Activated T-cell treated with anti-CD3 and anti-CD28 coated beads, Interleukin-2, amount 50 U/mL, for 24 hours (primary cell): ENCODE data around the gene GMEB2.
"Not testable (repeated sequence)": the region's sequence is repeated elsewhere in the genome, so short reads cannot be mapped to it uniquely, and the experiment has no call there.

ENCODE experiments used
- DNase-seq: peaks from one replicate; pipeline ENCODE4 v3.0.0-alpha.2; 2020
- H3K27ac Mint-ChIP-seq: 2 replicates; pipeline ENCODE4 v1.8.0; 2020; ENCODE audit warnings: mild to moderate bottlenecking, mixed read lengths
- H3K27me3 Mint-ChIP-seq: 2 replicates; pipeline ENCODE4 v1.8.0; 2020; ENCODE audit warnings: mixed read lengths
- H3K36me3 Mint-ChIP-seq: 2 replicates; pipeline ENCODE4 v1.8.0; 2020; ENCODE audit warnings: low read depth, mixed read lengths
- H3K4me1 Mint-ChIP-seq: 2 replicates; pipeline ENCODE4 v1.8.0; 2020; ENCODE audit warnings: low read depth, mixed read lengths
- H3K4me3 Mint-ChIP-seq: 2 replicates; pipeline ENCODE4 v1.8.0; 2020; ENCODE audit warnings: mild to moderate bottlenecking, moderate library complexity, mixed read lengths
- H3K9me3 Mint-ChIP-seq: 2 replicates; pipeline ENCODE4 v1.8.0; 2020; ENCODE audit warnings: mixed read lengths

GMEB2 gene

DNA sequence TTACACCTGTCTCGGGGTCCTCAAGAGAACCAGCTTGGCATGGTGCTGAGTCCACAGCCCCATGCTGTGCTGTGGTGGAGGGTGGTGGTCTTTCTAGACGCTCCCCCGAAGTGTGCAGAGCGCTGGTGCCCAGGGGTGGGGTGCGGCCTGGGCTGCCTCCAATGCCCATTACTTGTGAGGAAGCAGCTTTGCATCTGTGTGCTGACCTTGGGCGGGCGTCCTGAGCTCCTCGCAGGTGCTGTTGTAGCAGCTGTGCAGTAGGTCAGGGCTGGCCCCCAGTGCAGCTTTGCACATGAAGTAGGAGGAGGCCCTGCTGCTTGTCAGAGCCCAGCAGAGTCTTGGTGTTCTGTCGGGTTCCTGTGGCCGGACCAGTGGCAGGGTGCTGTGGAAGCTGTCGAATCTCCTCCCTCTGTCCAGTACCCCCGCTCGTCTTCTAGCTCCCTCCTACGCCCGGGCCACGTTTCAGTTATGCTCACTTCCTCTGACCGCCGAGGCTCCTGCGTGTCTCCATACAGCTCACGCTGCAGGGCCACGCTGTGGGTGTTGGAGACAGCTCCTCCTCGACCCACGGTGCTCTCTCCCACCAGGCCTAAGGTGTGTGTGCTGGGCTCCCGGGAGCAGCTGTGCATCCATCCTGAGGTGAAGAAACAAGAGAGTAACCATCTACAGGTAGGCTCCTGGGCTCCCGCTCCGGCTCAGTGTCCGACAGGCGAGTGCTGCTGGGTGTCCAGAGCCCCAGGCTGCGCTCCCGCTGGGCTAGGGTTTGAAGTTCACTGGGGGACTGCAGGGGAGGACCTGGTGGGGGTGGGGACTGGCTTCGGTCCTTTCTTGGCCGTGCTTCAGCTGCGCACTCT is 35.3 kb upstream of the GMEB2 start:
- no peak overlapping the region for H3K4me3 Mint-ChIP-seq
- no peaks in the 10 kb centered on the region for H3K27me3 Mint-ChIP-seq
- H3K27ac Mint-ChIP-seq, result no peak overlapping the region
- H3K4me1 Mint-ChIP-seq, result peaks cover 27% of the 10 kb centered on the region
- H3K9me3 Mint-ChIP-seq, result no peaks in the 10 kb centered on the region
- H3K36me3 Mint-ChIP-seq, result peaks cover 85% of the 10 kb centered on the region
- DNase-seq, result no peak

DNA sequence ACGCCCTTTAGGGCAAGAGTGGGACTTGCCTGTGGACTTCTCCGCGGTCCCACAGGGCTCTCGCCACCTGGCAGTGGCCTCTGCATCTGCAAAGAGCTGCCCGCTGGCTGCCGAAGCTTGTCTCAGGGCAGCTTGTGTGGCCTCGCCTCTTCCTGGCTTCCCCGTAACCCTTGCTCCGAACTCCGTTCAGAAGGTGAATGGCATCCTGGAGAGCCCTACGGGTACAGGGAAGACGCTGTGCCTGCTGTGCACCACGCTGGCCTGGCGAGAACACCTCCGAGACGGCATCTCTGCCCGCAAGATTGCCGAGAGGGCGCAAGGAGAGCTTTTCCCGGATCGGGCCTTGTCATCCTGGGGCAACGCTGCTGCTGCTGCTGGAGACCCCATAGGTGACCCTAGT is 34.2 kb upstream of the GMEB2 start:
- Mint-ChIP-seq H3K36me3 (peaks cover 79% of the 10 kb centered on the region), H3K27me3 (no peaks in the 10 kb centered on the region), H3K4me3 (no peak overlapping the region), H3K4me1 (peaks cover 30% of the 10 kb centered on the region), H3K9me3 (no peaks in the 10 kb centered on the region), H3K27ac (no peak overlapping the region)
- no peak for DNase-seq

GRCh38 chr20:63660622-63661021 is 33.7 kb upstream of the GMEB2 start:
- H3K36me3 Mint-ChIP-seq, result peaks cover 74% of the 10 kb centered on the region
- H3K4me1 Mint-ChIP-seq, result peaks cover 30% of the 10 kb centered on the region

DNA sequence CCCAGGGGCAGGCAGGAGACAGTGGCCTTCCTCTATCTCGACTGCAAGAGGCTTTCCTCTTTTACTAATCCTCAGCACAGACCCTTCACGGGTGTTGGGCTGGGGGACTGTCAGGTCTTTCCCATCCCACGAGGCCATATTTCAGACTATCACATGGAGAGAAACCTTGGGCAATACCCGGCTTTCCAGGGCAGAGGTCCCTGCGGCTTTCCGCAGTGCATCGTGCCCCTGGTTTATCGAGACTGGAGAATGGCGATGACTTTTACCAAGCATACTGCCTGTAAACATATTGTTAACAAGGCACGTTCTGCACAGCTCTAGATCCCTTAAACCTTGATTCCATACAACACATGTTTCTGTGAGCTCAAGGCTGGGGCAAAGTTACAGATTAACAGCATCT is 33.3 kb upstream of the GMEB2 start:
- Mint-ChIP-seq H3K4me1 (peaks cover 30% of the 10 kb centered on the region), H3K4me3 (peak overlapping the region; percentile 97), H3K36me3 (peaks cover 69% of the 10 kb centered on the region)
- H3K27me3 Mint-ChIP-seq, DNase-seq, H3K27ac Mint-ChIP-seq, H3K9me3 Mint-ChIP-seq: not testable (repeated sequence)

More at GRCh38 chr20:63660622-63661021, 33.7 kb upstream of the GMEB2 start:
- Mint-ChIP-seq H3K27me3 (no peaks in the 10 kb centered on the region), H3K27ac (no peak overlapping the region), H3K4me3 (no peak overlapping the region), H3K9me3 (no peaks in the 10 kb centered on the region)
- DNase-seq, result no peak

DNA sequence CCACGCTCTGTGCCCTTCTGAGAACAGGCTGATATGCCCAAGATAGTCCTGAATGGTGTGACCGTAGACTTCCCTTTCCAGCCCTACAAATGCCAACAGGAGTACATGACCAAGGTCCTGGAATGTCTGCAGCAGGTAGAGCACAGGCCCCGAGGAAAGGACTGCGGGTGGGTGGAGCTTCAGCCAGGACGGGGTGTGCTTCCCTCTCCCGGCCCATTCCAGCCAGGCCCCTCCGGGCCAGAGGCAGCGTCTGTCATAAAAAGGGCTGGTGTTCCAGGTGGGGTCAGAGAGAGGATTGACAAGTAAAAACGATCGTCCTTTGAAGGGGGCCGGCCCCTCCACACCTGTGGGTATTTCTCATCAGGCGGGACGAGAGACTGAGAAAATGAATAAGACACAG is 32.5 kb upstream of the GMEB2 start:
- Mint-ChIP-seq H3K4me1 (peaks cover 36% of the 10 kb centered on the region), H3K9me3 (no peaks in the 10 kb centered on the region), H3K36me3 (peaks cover 62% of the 10 kb centered on the region), H3K4me3 (peak overlapping the region; percentile 97), H3K27ac (peak overlapping the region; percentile 99), H3K27me3 (no peaks in the 10 kb centered on the region)
- DNase-seq, result no peak

GRCh38 chr20:63658749-63659187 is 31.9 kb upstream of the GMEB2 start:
- no peak for DNase-seq
- peaks cover 42% of the 10 kb centered on the region for H3K4me1 Mint-ChIP-seq
- no peaks in the 10 kb centered on the region for H3K27me3 Mint-ChIP-seq

DNA sequence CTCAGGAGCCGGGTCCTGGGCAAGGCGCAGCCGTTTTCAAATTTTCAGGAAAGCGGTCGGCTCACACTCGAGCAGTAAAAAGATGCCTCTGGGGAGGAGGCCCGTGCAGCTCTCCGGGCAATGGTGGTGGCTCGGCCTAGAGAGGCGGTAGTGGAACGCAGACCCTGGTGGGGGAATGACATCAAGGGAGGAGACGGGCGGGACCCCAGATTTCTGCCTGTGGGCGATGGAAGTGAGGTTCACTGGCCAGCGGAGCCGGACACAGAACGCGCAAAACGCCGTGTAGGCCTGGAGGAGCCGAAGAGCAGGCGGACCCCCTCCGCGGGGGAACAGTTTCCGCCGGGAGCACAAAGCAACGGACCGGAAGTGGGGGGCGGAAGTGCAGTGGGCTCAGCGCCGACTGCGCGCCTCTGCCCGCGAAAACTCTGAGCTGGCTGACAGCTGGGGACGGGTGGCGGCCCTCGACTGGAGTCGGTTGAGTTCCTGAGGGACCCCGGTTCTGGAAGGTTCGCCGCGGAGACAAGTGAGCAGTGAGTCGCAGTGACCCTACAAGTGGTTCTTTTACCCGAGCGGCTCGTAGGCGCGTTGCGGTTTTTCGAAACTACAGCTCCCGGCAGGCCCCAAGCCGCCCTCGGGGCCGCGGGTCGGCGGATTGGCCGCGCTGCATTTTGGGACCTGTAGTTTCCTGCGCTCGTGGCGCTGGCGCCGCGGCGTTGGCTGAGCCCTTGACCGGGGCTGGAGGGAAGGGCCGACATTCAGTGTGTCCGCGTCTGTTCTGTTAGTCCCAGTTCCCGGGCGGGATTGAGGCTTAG is 31.2 kb upstream of the GMEB2 start, which contains the start of gene RTEL1:
Gene RTEL1, plus strand, starts transcription at position 376 of the 812 bp plus-strand sequence. CDS start 1,091 bp downstream, outside the sequence.
- peak; percentile 97 for DNase-seq
- H3K9me3 Mint-ChIP-seq, result no peaks in the 10 kb centered on the region
- H3K27me3 Mint-ChIP-seq, result no peaks in the 10 kb centered on the region
- peak within 1 kb of the TSS; percentile 99 for H3K27ac Mint-ChIP-seq
- H3K4me1 Mint-ChIP-seq, result peaks cover 42% of the 10 kb centered on the region
- H3K4me3 Mint-ChIP-seq, result peak within 1 kb of the TSS; percentile 97
- H3K36me3 Mint-ChIP-seq, result peaks cover 53% of the 10 kb centered on the region

More at GRCh38 chr20:63658749-63659187, 31.9 kb upstream of the GMEB2 start:
- Mint-ChIP-seq H3K9me3 (no peaks in the 10 kb centered on the region), H3K27ac (peak overlapping the region; percentile 99), H3K36me3 (peaks cover 58% of the 10 kb centered on the region), H3K4me3 (peak overlapping the region; percentile 97)

GRCh38 chr20:63657260-63657936 is 30.5 kb upstream of the GMEB2 start:
- Mint-ChIP-seq H3K27ac (peak overlapping the region; percentile 99), H3K27me3 (no peaks in the 10 kb centered on the region), H3K9me3 (no peaks in the 10 kb centered on the region), H3K4me3 (peak overlapping the region; percentile 97), H3K4me1 (peaks cover 42% of the 10 kb centered on the region), H3K36me3 (peaks cover 46% of the 10 kb centered on the region)
- DNase-seq, result no peak

DNA sequence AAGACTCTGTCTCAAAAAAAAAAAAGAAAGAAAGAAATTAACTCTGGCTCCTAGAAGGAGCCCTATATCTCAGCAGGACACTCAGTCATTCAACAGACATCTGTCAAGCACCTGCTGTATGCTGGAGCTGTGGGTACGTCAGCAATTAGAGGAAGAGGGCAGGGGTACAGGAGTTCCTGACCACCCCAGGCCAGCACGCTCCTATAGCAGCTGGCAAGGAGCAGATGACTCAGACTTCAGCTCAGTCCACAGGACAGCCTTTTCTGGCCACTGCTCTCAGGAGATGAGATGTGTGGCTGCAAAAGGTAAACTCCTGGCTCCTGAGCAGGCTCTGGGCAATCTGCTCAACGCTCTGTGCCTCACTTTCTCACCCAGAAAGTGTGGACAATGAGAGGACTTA is 29.6 kb upstream of the GMEB2 start:
- Mint-ChIP-seq H3K36me3 (peaks cover 36% of the 10 kb centered on the region), H3K27ac (no peak overlapping the region), H3K27me3 (peaks cover 2% of the 10 kb centered on the region), H3K4me3 (no peak overlapping the region), H3K4me1 (peaks cover 46% of the 10 kb centered on the region), H3K9me3 (no peaks in the 10 kb centered on the region)
- DNase-seq, result no peak

- peaks cover 24% of the 10 kb centered on the region for H3K36me3 Mint-ChIP-seq
- H3K4me3 Mint-ChIP-seq, result no peak overlapping the region
- DNase-seq, result no peak
- peaks cover 2% of the 10 kb centered on the region for H3K27me3 Mint-ChIP-seq
- H3K9me3 Mint-ChIP-seq, result no peaks in the 10 kb centered on the region
- peaks cover 46% of the 10 kb centered on the region for H3K4me1 Mint-ChIP-seq
- no peak overlapping the region for H3K27ac Mint-ChIP-seq
Observed at GRCh38 chr20:63655249-63655648, 28.3 kb upstream of the GMEB2 start.

DNA sequence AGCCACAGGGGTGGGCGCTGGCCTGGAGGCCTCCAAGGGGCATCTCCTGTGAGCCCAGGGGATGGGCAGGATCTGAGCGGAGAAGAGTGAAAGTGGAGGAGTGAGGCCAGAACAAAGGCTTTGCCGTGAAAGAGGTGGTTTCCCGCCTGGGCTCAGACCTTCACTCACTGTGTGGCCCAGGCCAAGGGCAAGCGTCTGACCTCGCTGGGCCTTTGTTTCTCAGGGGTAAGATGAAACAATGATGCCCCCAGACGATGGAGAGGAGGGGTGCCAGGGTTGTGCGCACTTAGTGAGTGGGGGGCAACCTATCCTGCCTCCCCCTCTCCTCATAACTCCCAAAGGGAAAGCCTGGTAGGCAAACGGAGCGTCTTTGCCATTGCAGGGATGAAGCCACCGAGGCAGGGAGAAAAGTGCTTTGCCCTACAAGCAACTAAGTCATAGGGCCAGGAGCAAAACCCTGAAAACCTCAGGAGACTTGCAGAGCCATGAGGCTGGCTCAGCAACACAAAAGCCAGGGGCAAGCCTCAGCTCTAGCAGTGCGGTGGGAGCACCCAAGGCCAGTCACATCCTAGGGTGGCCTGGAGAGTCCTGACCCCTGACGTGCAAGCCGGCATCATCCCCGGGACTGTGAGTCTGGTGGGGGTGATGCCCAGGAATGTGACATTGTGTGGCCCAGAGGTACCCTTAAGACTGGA is 27.2 kb upstream of the GMEB2 start:
- Mint-ChIP-seq H3K4me1 (peaks cover 36% of the 10 kb centered on the region), H3K27me3 (peaks cover 2% of the 10 kb centered on the region), H3K9me3 (no peaks in the 10 kb centered on the region), H3K36me3 (peaks cover 13% of the 10 kb centered on the region), H3K27ac (peak overlapping the region; percentile 88), H3K4me3 (peak overlapping the region; percentile 77)
- no peak for DNase-seq

DNA sequence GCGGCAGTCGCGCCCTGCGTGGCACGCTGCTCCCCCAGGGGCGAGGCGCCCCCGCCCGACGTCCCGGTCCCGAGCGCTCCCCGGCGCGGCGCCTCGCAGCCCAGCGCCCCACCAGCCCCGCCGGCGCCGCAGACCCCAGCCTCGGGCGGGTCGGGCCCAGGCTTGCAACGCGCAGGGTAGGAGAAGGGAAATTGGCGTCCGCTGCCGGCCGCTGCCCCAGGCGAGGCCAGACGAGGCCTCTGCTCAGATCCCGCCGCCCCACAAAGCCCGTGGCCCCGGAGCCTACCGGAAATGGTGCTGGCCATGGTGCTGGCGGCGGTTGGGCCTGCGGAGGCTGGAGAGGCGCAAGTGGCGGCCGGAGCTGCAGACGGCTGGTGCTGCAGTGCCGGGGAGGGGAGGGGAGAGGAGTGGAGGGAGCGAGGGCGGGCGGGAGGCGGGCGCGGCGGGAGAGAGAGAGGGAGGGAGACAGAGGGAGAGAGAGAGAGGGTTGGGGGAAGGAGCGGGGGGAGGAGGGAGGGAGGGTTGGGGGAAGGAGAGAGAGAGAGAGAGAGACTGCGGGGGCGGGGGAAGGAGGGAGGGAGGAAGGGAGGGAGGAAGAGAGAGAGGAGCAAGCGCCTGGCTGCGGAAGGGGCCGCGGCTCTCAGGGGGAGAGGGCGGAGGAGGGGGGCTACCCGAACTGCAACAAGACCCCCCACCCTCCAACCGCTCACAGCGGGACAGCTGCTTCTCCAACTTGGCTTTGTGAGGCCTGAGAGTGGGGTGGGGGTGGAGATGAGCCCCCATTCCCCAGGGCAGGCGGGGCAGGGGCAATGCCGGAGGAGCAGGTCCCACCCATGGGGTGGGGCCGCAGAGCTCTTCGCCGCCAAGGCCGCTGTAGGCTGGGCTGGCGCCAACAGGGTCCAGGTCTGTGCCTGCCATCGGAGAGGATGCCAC is 26.4 kb upstream of the GMEB2 start, which contains the start of gene STMN3:
Gene STMN3, minus strand, starts transcription at position 384 of the 933 bp plus-strand sequence. Its CDS starts 79 bp downstream, at position 305.
- Mint-ChIP-seq H3K4me3 (peak within 1 kb of the TSS; percentile 77), H3K27me3 (peaks cover 2% of the 10 kb centered on the region), H3K36me3 (peaks cover 5% of the 10 kb centered on the region), H3K9me3 (no peaks in the 10 kb centered on the region), H3K27ac (peak within 1 kb of the TSS; percentile 88), H3K4me1 (peaks cover 30% of the 10 kb centered on the region)
- DNase-seq, result peak; percentile 78
